ENCODE data around the gene TOP3B.

- TF ChIP-seq EP300 (IDR thresholded peaks at IDR 0.05): no peak
- TF ChIP-seq CTCF (IDR thresholded peaks at IDR 0.05): no peak
- TF ChIP-seq POLR2A (IDR thresholded peaks at IDR 0.05): no peak
Measured at GRCh38 chr22:21916309-21916918, 66.2 kb downstream of the TOP3B start.

Data from tibial nerve (tissue), 4 donors.